K562 (cell line): ENCODE data around the gene KDM4C. TPM values are rescaled to one million over a fixed set of nuclear protein-coding genes. Genes with fewer than 3 reads are reported as not detected.
A peak's percentile ranks its signal among the peaks of the same experiment; 100 is the strongest.

Source experiments
- ATAC-seq: fragments of 200-7000 bp; cut with Tn5 transposase; 3 replicates; pipeline ENCODE4 v1.9.1; 2020; ENCODE audit warnings: moderate library complexity
- BruUV-seq: library from RNA; stranded (reverse); fragments of 400-500 nt; replicated peaks from 2 replicates; lab custom pipeline; 2021; lab: Mats Ljungman, UMichigan
- CTCF ChIA-PET: fragments of 300-600 bp; formaldehyde crosslinking; extraction: SDS; loops from one replicate; lab custom pipeline; 2021; ENCODE audit warnings: low intra/inter-chr PET ratio; lab: Yijun Ruan, JAX
- POLR2A ChIA-PET: fragments of 300-600, 350-650 bp; sonication (Branson Sonifier 250); formaldehyde crosslinking; extraction: SDS; loops from one replicate; lab custom pipeline; 2021; ENCODE audit warnings: antibody characterized with exemption, inconsistent platforms; lab: Yijun Ruan, JAX
- DNase-seq, 4 experiments: peaks; one replicate each; pipeline versions ENCODE4 v3.0.0 to v3.0.0-alpha.2; 2011 to 2018; ENCODE audit warnings: low spot score in 3 of 4, mixed read lengths in 3 of 4; ENCODE audit errors: extremely low read depth in 1 of 4
- FAIRE-seq: peaks from 2 replicates; lab custom pipeline; 2011; peaks lifted over from hg19 to GRCh38; lab: Jason Lieb, UNC
- H2AFZ ChIP-seq: 2 replicates; pipeline ENCODE4 v1.6.0; 2011; ENCODE audit warnings: low read depth, low read length, control low read depth, inconsistent platforms
- H3K27ac ChIP-seq: fragments of 200-600 bp; 3 replicates; pipeline ENCODE4 v1.8.0; 2011; ENCODE audit warnings: low read depth, mild to moderate bottlenecking, control low read depth, inconsistent platforms, low read length, moderate library complexity, mixed read lengths; ENCODE audit errors: extremely low read depth
- H3K27me3 ChIP-seq, 2 experiments: fragments of 300-600 bp in 1 of 2; 2 replicates in 1 of 2; 3 replicates in 1 of 2; pipeline versions ENCODE4 v1.6.0 to v1.8.0; 2011; ENCODE audit warnings: inconsistent platforms in 2 of 2, low read length in 2 of 2, mild to moderate bottlenecking in 1 of 2, mixed read lengths in 1 of 2, moderate library complexity in 1 of 2; ENCODE audit not compliant: control insufficient read depth in 2 of 2, insufficient read depth in 2 of 2
- H3K36me3 ChIP-seq: fragments of 300-600 bp; 3 replicates; pipeline ENCODE4 v1.8.0; 2011; ENCODE audit warnings: mild to moderate bottlenecking, low read length, inconsistent platforms; ENCODE audit not compliant: control insufficient read depth, insufficient read depth
- H3K4me1 ChIP-seq, 2 experiments: fragments of 200-600 bp in 1 of 2; replicated peaks in 1 of 2; 2 replicates in 1 of 2; 3 replicates in 1 of 2; pipeline versions ENCODE4 v1.5.1 to v1.8.0; 2011; ENCODE audit warnings: inconsistent platforms in 2 of 2, low read length in 2 of 2, mild to moderate bottlenecking in 1 of 2, mixed read lengths in 1 of 2, moderate library complexity in 1 of 2; ENCODE audit not compliant: control insufficient read depth in 2 of 2, insufficient read depth in 2 of 2
- H3K4me2 ChIP-seq: 2 replicates; pipeline ENCODE4 v1.6.1; 2011; ENCODE audit warnings: low read length, control low read depth, inconsistent platforms, mixed read lengths; ENCODE audit not compliant: insufficient read depth
- H3K4me3 ChIP-seq: fragments of 200-600 bp; sonication (generic), shearing (Covaris generic); 2 replicates; pipeline ENCODE4 v1.5.1; 2016; ENCODE audit warnings: control low read depth, inconsistent platforms
- H3K79me2 ChIP-seq: fragments of 200-600 bp; 3 replicates; pipeline ENCODE4 v1.8.0; 2011; ENCODE audit warnings: low read length, inconsistent platforms; ENCODE audit not compliant: control insufficient read depth, insufficient read depth
- H3K9ac ChIP-seq, 2 experiments: 2 replicates each; pipeline versions ENCODE4 v1.6.0 to v1.6.1; 2011; ENCODE audit warnings: low read depth in 2 of 2, low read length in 2 of 2, control low read depth in 1 of 2, inconsistent platforms in 1 of 2, mild to moderate bottlenecking in 1 of 2, mixed read lengths in 1 of 2; ENCODE audit not compliant: insufficient read depth in 1 of 2
- H3K9me1 ChIP-seq: one replicate; pipeline ENCODE4 v1.6.0; 2011; ENCODE audit warnings: inconsistent platforms, mild to moderate bottlenecking, low read length, moderate library complexity; ENCODE audit not compliant: control insufficient read depth, insufficient read depth
- H3K9me3 ChIP-seq: replicated peaks from 2 replicates; pipeline ENCODE4 v1.5.1; 2011; ENCODE audit warnings: low read depth, low read length, inconsistent platforms; ENCODE audit not compliant: control insufficient read depth, insufficient read depth
- H4K20me1 ChIP-seq: replicated peaks from 2 replicates; pipeline ENCODE4 v1.6.1; 2011; ENCODE audit warnings: low read length, inconsistent platforms, mixed read lengths; ENCODE audit not compliant: control insufficient read depth, insufficient read depth
- BCOR ChIP-seq: fragments of 450-650 bp; IDR thresholded peaks from 2 replicates; pipeline ENCODE4 v1.6.1; 2016
- BRD9 ChIP-seq: fragments of 450-650 bp; IDR thresholded peaks from 2 replicates; pipeline ENCODE4 v1.6.1; 2018; ENCODE audit warnings: low read depth; ENCODE audit not compliant: partially characterized antibody
- ESRRA ChIP-seq: fragments of 450-650 bp; IDR thresholded peaks from 2 replicates; pipeline ENCODE4 v1.6.1; 2014; ENCODE audit warnings: low read depth, mild to moderate bottlenecking, moderate library complexity, borderline replicate concordance
- HES1 ChIP-seq: fragments of 450-650 bp; IDR thresholded peaks from 2 replicates; pipeline ENCODE4 v1.6.1; 2016; ENCODE audit warnings: low read depth, mild to moderate bottlenecking, moderate library complexity
- KDM1A ChIP-seq, 2 experiments: fragments of 450-650 bp; IDR thresholded peaks; 2 replicates each; pipeline ENCODE4 v1.6.1; 2016; ENCODE audit warnings: mild to moderate bottlenecking in 2 of 2
- KHSRP ChIP-seq: fragments of 450-650 bp; IDR thresholded peaks from 2 replicates; pipeline ENCODE4 v1.6.1; 2017
- KLF1 ChIP-seq: fragments of 450-650 bp; IDR thresholded peaks from 2 replicates; pipeline ENCODE4 v1.6.1; 2016; ENCODE audit warnings: missing genetic modification characterization, missing compliant biosample characterization
- LARP7 ChIP-seq: fragments of 450-650 bp; IDR thresholded peaks from 2 replicates; pipeline ENCODE4 v1.6.1; 2016
- MBD2 ChIP-seq: sonication (generic); IDR thresholded peaks from 2 replicates; pipeline ENCODE4 v1.6.1; 2016; ENCODE audit warnings: low read depth, borderline replicate concordance
- MEIS2 ChIP-seq: fragments of 450-650 bp; IDR thresholded peaks from 2 replicates; pipeline ENCODE4 v1.6.1; 2014; ENCODE audit warnings: mild to moderate bottlenecking; ENCODE audit not compliant: partially characterized antibody
- NCOA6 ChIP-seq: fragments of 450-650 bp; IDR thresholded peaks from 2 replicates; pipeline ENCODE4 v1.6.1; 2017; ENCODE audit warnings: mild to moderate bottlenecking
- NFE2L1 ChIP-seq: fragments of 450-650 bp; IDR thresholded peaks from 2 replicates; pipeline ENCODE4 v1.6.1; 2016; ENCODE audit warnings: missing genetic modification characterization, low read depth, mild to moderate bottlenecking, missing compliant biosample characterization, moderate library complexity, borderline replicate concordance
- RCOR1 ChIP-seq, 2 experiments: IDR thresholded peaks; 2 replicates each; pipeline ENCODE4 v1.6.1; 2012; ENCODE audit warnings: low read depth in 2 of 2, low read length in 2 of 2, borderline replicate concordance in 1 of 2, improper control_type of control experiment in 1 of 2
- SMARCE1 ChIP-seq: fragments of 450-650 bp; IDR thresholded peaks from 2 replicates; pipeline ENCODE4 v1.7.1; 2016; ENCODE audit warnings: mild to moderate bottlenecking
- TCF3 ChIP-seq: sonication (generic); formaldehyde crosslinking; IDR thresholded peaks from 2 replicates; pipeline ENCODE4 v1.4.0; 2020; ENCODE audit warnings: mild to moderate bottlenecking, missing genetic modification reagents
- TCFL5 ChIP-seq: fragments of 250-450 bp; sonication (Bioruptor Pico); conservative IDR thresholded peaks from 2 replicates; pipeline ENCODE4 v1.6.1; 2021; ENCODE audit warnings: mild to moderate bottlenecking, moderate library complexity, matching md5 sums
- TEAD4 ChIP-seq, 2 experiments: sonication (generic) in 1 of 2; formaldehyde crosslinking in 1 of 2; IDR thresholded peaks; 2 replicates each; pipeline versions ENCODE4 v1.6.1 to v1.8.0; 2012 to 2022; ENCODE audit warnings: borderline replicate concordance in 1 of 2, inconsistent platforms in 1 of 2, low read length in 1 of 2, mild to moderate bottlenecking in 1 of 2, missing genetic modification reagents in 1 of 2
- whole genome bisulfite sequencing: fragments of 100-300 bp; shearing (Covaris generic); methylation state at CpG from one replicate; pipeline ENCODE4 v1.1.6; 2016; ENCODE audit warnings: low coverage, mixed read lengths; ENCODE audit not compliant: insufficient coverage; ENCODE audit errors: missing lambda C conversion rate; 5-methylcytosine and 5-hydroxymethylcytosine counted together
- in situ Hi-C: fragments of 300-500 bp; cut with MboI; formaldehyde crosslinking; loops from 4 replicates; pipeline ENCODE4 v1.15.0; 2018; ENCODE audit warnings: inconsistent platforms, mixed read lengths
- intact Hi-C: fragments of 100-400 bp; cut with micrococcal nuclease; formaldehyde crosslinking; loops from 2 replicates; pipeline ENCODE4 v1.14.2; 2022
- polyA plus RNA-seq, 8 experiments: library from polyadenylated mRNA; depleted of rRNA in 4 of 8; stranded (reverse) in 5 of 8; unstranded in 3 of 8; fragments of >200 nt; fragmentation: Nextera tagmentation in 2 of 8; fragmentation: Illumina TruSeq in 1 of 8; extraction: Ambion mirVana in 2 of 8; extraction: Trizol in 1 of 8; gene quantifications; 2 replicates each; pipeline versions ENCODE4 v1.2.1 to v1.2.3, GENCODE V29; 2011 to 2014; ENCODE audit warnings: inconsistent platforms in 1 of 8, missing spikeins in 1 of 8
- total RNA-seq, 7 experiments: library from RNA; depleted of rRNA in 6 of 7; stranded (reverse); fragments of >200 nt in 6 of 7; fragmentation: Illumina TruSeq in 2 of 7; extraction: Trizol in 2 of 7; gene quantifications; 2 replicates each; pipeline versions ENCODE4 v1.2.1 to v1.2.3, GENCODE V29; 2011 to 2021; ENCODE audit warnings: low replicate concordance in 1 of 7
- TF ChIP-seq, protein P1 (sequence below): fragments of 450-650 bp; IDR thresholded peaks from 2 replicates; pipeline ENCODE4 v1.6.1; 2016
- TF ChIP-seq, protein P2 (sequence below), 2 experiments: fragments of 200-800 bp in 1 of 2; sonication (Bioruptor generic) in 1 of 2; sonication (generic) in 1 of 2; formaldehyde crosslinking in 1 of 2; IDR thresholded peaks in 1 of 2; conservative IDR thresholded peaks in 1 of 2; 2 replicates each; pipeline versions ENCODE4 v1.5.0 to v1.6.1; 2016 to 2020; ENCODE audit warnings: missing compliant biosample characterization in 1 of 2, missing genetic modification characterization in 1 of 2, missing genetic modification reagents in 1 of 2

Gene KDM4C
- total and polyA plus RNA-seq, 9 of the 15 experiments (the other 6 are each of a cell fraction or from before 2014, with no cell fraction given) = 5.4 to 17.0 (median 12.6) TPM

DNA sequence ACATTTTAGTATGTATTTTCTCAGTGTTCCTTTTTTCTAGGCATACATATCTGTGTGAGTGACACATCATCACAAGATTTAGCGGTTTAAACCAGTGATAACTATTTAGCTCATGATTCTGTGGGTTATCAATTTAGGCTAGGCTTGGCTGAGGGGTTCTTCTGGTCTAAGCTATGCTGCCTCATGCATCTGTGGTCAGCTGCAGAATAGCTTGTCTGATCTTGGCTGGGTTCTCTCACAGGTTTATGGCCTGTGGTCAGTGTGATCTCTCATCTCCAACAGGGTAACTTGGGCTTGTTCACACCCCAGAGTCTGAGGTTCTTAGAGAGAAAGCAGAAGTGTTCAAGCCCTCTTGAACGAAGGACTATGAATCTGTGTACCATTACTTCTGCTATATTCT is 363.3 kb downstream of the KDM4C start:
- intact Hi-C loops (no loop called here), in situ Hi-C loops (no loop called here)
- BruUV-seq = no TSS peak
- WGBS = 0% methylated on average over 2 of the region's 2 CpGs
- DNase-seq (peak; percentile 20 to 52 (median 26)), ATAC-seq (peak; percentile 80), FAIRE-seq (peak; percentile 65)
- Histone ChIP-seq H3K27me3 (no peaks in the 10 kb centered on the region), H2AFZ (no peak overlapping the region), H3K27ac (no peak overlapping the region), H3K9me3 (no peaks in the 10 kb centered on the region), H3K4me1 (peaks cover 0 to 4% of the 10 kb centered on the region in 2 experiments; a peak in 2 of 5 replicates), H3K36me3 (no peaks in the 10 kb centered on the region), H3K9me1 (no peaks in the 10 kb centered on the region), H3K4me3 (no peak overlapping the region), H3K9ac (no peak overlapping the region), H3K4me2 (no peak overlapping the region), H4K20me1 (no peaks in the 10 kb centered on the region), H3K79me2 (no peaks in the 10 kb centered on the region)
- ChIA-PET CTCF (no interaction called here), POLR2A (no interaction called here)
- TF ChIP-seq KDM1A (IDR thresholded peaks at IDR 0.05) (peak; percentile 53 to 65; a peak in 2 of 4 replicates), NCOA6 (no peak), RCOR1 (IDR thresholded peaks at IDR 0.05; ENCODE audit: borderline replicate concordance in 1 of 2, low read depth in 2 of 2, low read length in 2 of 2) (peak in 1 of 2 experiments; percentile 72; a peak in 2 of 4 replicates), NFE2L1 (tag) (no peak), ESRRA (peak; percentile 76; the same call in 1 of the 2 replicates), MBD2 (no peak), SMARCE1 (peak; percentile 38; the same call in 1 of the 2 replicates), KLF1 (no peak), BRD9 (no peak), BCOR (no peak), HES1 (peak; percentile 84; the same call in 1 of the 2 replicates), TEAD4 (IDR thresholded peaks at IDR 0.05; ENCODE audit: low read length) (peak; percentile 50; the same call in 1 of the 2 replicates), TEAD4 (CRISPR knock-in tag; IDR thresholded peaks at IDR 0.05; ENCODE audit: borderline replicate concordance) (no peak), MEIS2 (peak; percentile 65), TCFL5 (CRISPR knock-in tag) (no peak), LARP7 (no peak), KHSRP (no peak), TCF3 (0 out of 2 replicates have a peak, but pooled peaks have one; percentile 33)
- TF ChIP-seq, protein P1, sequence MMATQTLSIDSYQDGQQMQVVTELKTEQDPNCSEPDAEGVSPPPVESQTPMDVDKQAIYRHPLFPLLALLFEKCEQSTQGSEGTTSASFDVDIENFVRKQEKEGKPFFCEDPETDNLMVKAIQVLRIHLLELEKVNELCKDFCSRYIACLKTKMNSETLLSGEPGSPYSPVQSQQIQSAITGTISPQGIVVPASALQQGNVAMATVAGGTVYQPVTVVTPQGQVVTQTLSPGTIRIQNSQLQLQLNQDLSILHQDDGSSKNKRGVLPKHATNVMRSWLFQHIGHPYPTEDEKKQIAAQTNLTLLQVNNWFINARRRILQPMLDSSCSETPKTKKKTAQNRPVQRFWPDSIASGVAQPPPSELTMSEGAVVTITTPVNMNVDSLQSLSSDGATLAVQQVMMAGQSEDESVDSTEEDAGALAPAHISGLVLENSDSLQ = peak; percentile 66
- TF ChIP-seq, protein P2, sequence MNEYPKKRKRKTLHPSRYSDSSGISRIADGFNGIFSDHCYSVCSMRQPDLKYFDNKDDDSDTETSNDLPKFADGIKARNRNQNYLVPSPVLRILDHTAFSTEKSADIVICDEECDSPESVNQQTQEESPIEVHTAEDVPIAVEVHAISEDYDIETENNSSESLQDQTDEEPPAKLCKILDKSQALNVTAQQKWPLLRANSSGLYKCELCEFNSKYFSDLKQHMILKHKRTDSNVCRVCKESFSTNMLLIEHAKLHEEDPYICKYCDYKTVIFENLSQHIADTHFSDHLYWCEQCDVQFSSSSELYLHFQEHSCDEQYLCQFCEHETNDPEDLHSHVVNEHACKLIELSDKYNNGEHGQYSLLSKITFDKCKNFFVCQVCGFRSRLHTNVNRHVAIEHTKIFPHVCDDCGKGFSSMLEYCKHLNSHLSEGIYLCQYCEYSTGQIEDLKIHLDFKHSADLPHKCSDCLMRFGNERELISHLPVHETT (CRISPR knock-in tag; conservative IDR thresholded peaks at IDR 0.05 in 1 of 2, IDR thresholded peaks at IDR 0.05 in 1 of 2) = no peak
